AG04450 (cell line): Measurements from ENCODE around the gene TMEM269. TPM values are rescaled to one million over a fixed set of nuclear protein-coding genes. Genes with fewer than 3 reads are reported as not detected.

ENCODE experiments used
- CTCF ChIA-PET: fragments of 300-600, 350-600 bp; formaldehyde crosslinking; extraction: SDS; loops from one replicate; lab custom pipeline; 2022; ENCODE audit warnings: antibody characterized with exemption, inconsistent platforms; lab: Charles Lee
- POLR2A ChIA-PET: fragments of 350-600 bp; formaldehyde crosslinking; extraction: SDS; loops from one replicate; lab custom pipeline; 2021; ENCODE audit warnings: antibody characterized with exemption, inconsistent platforms; lab: Yijun Ruan, JAX
- DNase-seq: peaks from one replicate; pipeline ENCODE4 v3.0.0-alpha.2; 2011; ENCODE audit warnings: low read depth, low spot score
- H3K27ac ChIP-seq: one replicate; pipeline ENCODE4 v1.5.1; 2012; ENCODE audit warnings: low read depth, low read length, control low read depth
- H3K27me3 ChIP-seq: one replicate; pipeline ENCODE4 v1.6.0; 2012; ENCODE audit warnings: low read length; ENCODE audit not compliant: control insufficient read depth, insufficient read depth
- H3K4me3 ChIP-seq: 2 replicates; pipeline ENCODE4 v1.5.1; 2011; ENCODE audit warnings: mild to moderate bottlenecking, low read depth, low read length, control low read depth
- H3K9me3 ChIP-seq: 2 replicates; pipeline ENCODE4 v1.5.1; 2012; ENCODE audit warnings: low read length; ENCODE audit not compliant: control insufficient read depth, insufficient read depth
- polyA plus RNA-seq: library from polyadenylated mRNA; depleted of rRNA; stranded (reverse); fragments of >200 nt; gene quantifications from 2 replicates; pipeline ENCODE4 v1.2.3, GENCODE V29; 2011
- TF ChIP-seq, protein P1 (sequence below): IDR thresholded peaks from 2 replicates; pipeline ENCODE4 v1.5.1; 2011; ENCODE audit warnings: low read depth, low read length, control low read depth, inconsistent platforms

Gene TMEM269
- polyA plus RNA-seq, 1 experiment, result 0.04 TPM

DNA sequence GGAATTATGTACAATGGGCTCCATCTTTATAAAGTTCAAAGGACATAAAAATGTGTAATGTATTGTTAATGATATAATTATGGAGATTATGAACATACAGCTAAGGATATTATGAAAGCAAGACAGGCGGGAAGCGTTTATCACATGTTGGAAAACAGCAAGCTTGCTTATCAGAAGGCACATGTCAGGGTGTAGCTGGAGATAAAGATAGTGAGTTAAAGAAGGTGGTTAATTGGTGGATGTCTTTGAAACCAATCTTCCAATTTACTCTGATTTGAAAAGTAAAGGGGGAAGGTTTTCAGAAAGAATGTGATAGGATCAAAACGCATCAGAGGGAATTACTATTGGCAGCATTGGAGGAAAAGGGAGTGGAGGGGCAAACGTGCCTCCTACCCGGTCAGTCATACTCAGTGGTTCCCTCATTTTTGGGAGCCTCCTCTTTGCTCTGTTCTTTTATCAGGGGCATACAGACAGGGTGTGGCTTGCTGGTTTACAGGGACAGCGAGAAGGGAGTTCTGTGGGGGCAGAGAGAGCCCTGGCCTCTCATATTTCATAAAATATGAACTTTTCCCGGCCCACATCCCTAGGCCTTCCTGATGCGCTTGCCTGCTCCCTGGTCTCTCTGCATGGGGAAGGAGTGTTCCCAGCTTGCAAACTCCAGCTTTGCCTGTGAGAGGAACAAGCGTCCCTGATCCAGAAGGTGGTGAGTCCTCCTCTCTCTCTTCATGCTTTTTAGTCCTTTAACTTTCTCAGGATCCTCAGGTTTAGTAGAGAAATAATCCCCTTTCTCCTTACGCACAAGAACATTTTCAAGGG, 40.5 kb downstream of the TMEM269 start:
- no peaks in the 10 kb centered on the region for H3K9me3 ChIP-seq
- TF ChIP-seq, protein P1, sequence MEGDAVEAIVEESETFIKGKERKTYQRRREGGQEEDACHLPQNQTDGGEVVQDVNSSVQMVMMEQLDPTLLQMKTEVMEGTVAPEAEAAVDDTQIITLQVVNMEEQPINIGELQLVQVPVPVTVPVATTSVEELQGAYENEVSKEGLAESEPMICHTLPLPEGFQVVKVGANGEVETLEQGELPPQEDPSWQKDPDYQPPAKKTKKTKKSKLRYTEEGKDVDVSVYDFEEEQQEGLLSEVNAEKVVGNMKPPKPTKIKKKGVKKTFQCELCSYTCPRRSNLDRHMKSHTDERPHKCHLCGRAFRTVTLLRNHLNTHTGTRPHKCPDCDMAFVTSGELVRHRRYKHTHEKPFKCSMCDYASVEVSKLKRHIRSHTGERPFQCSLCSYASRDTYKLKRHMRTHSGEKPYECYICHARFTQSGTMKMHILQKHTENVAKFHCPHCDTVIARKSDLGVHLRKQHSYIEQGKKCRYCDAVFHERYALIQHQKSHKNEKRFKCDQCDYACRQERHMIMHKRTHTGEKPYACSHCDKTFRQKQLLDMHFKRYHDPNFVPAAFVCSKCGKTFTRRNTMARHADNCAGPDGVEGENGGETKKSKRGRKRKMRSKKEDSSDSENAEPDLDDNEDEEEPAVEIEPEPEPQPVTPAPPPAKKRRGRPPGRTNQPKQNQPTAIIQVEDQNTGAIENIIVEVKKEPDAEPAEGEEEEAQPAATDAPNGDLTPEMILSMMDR, result no peak
- H3K4me3 ChIP-seq, result no peak overlapping the region
- no peak overlapping the region for H3K27ac ChIP-seq
- DNase-seq, result no peak
- H3K27me3 ChIP-seq, result no peaks in the 10 kb centered on the region
- ChIA-PET POLR2A (interaction anchor here (1.5 kb wide), 1 partner anchor 21 kb away, joined by 4 read pairs; the partner anchor contains the start of gene ZNF691), CTCF (interaction anchor here (1.3 to 2.3 kb wide), 2 partner anchors 21 to 59 kb away, joined by 3 to 8 read pairs; partner anchors contain the start of gene ZNF691)

DNA sequence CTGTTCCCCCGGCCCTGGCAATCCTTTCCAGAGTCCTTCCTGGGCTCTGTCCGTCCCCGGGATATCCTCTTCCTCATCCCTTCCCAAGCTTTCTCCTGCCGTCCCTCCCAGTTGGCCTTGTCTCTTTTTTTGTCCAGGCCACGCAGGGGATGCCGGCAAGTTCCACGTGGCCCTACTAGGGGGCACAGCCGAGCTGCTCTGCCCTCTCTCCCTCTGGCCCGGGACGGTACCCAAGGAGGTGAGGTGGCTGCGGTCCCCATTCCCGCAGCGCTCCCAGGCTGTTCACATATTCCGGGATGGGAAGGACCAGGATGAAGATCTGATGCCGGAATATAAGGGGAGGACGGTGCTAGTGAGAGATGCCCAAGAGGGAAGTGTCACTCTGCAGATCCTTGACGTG, 45.8 kb downstream of the TMEM269 start:
- Histone ChIP-seq H3K27me3 (no peaks in the 10 kb centered on the region), H3K4me3 (no peak overlapping the region), H3K27ac (no peak overlapping the region), H3K9me3 (no peaks in the 10 kb centered on the region)
- POLR2A ChIA-PET, result no interaction called here
- TF ChIP-seq, protein P1, result no peak
- no peak for DNase-seq
- CTCF ChIA-PET, result no interaction called here

DNA sequence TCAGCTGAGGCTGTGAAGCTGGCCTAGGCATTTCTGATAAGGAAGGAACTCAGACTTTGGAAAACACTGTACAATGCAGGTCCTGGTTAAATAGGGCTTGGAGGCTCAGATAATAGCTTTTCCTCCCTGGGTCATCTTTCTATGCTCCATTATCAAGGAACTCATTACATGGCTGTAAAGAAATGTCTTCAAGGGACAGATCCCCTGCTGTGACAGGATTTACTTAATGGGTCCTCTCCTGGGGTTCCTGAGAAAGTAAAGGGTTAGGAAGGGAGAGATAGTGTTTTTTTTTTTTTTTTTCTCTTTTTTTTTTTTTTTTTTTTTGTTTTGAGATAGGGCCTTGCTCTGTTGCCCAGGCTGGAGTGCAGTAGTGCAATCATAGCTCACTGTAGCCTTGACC, 46.5 kb downstream of the TMEM269 start:
- CTCF ChIA-PET, result no interaction called here
- no peak for DNase-seq
- Histone ChIP-seq H3K27me3 (no peaks in the 10 kb centered on the region), H3K27ac (no peak overlapping the region), H3K9me3 (no peaks in the 10 kb centered on the region), H3K4me3 (no peak overlapping the region)
- TF ChIP-seq, protein P1, result no peak
- POLR2A ChIA-PET, result no interaction called here

DNA sequence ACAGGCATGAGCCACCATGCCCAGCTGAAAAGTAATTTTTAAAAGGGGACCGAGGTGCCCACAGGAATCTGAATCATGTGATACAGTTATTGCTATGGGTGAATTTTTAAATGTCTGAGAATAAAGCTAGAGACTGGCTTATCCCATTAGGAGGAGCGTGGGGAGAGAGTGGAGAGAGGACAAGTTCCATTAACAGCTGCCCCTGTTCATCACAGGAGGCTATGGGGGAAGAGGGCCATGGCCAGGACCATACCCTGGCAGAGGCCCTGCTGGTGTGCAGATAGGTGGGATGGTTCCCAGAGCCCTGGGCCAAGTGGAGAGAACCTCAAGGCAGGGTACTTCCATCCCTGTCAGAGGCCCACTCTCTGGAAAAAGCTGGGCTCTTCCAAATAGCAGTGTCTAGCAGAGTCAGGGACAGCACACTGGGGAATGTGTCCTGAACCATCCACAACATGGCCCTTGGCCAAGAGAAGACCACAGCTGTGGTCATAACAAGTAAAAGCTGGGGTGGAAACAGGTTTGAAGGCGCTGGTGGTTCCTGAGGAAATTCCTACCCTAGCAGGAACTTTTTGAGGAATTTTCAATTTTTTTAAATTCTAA, 48.0 kb downstream of the TMEM269 start:
- no peak for DNase-seq
- Histone ChIP-seq H3K9me3 (no peaks in the 10 kb centered on the region), H3K27me3 (no peaks in the 10 kb centered on the region), H3K4me3 (no peak overlapping the region), H3K27ac (no peak overlapping the region)
- TF ChIP-seq, protein P1, result no peak
- ChIA-PET CTCF (interaction anchor here (1.2 kb wide), 2 partner anchors 13 to 241 kb away, joined by 4 to 5 read pairs; partner anchors contain the start of gene ZNF691), POLR2A (no interaction called here)

DNA sequence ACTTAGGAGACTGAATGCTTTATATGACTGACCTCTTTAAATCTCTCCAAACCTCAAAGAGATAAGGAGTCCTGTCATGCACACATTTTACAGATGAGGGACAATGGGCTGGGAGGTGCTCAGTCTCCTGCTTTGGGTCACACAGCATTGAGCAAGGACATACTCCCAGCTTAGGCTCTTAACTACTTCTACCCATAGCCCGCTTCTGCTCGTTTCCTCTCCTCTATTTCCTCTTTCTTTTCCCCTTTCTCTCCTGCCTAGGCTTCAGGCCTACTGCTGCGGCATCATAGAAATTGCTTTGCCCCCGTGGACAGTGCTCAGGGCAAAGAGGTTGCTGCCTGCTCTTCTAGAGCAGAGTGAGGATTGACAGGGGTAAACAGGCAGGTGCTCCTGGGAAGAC, 49.2 kb downstream of the TMEM269 start:
- Histone ChIP-seq H3K9me3 (no peaks in the 10 kb centered on the region), H3K27ac (no peak overlapping the region), H3K4me3 (no peak overlapping the region), H3K27me3 (no peaks in the 10 kb centered on the region)
- CTCF ChIA-PET, result no interaction called here
- DNase-seq, result no peak
- POLR2A ChIA-PET, result no interaction called here
- TF ChIP-seq, protein P1, result no peak
